Kidney epithelial cell (primary cell): ENCODE measurements around the gene CYP20A1. TPM values are rescaled to one million over a fixed set of nuclear protein-coding genes. Genes with fewer than 3 reads are reported as not detected.
A peak's percentile ranks its signal among the peaks of the same experiment; 100 is the strongest.
"Not testable (repeated sequence)": the region's sequence is repeated elsewhere in the genome, so short reads cannot be mapped to it uniquely, and the experiment has no call there.

Experiments
- DNase-seq: peaks from one replicate; pipeline ENCODE4 v3.0.0-alpha.2; 2010; ENCODE audit warnings: low read depth
- H3K27me3 ChIP-seq: 2 replicates; pipeline ENCODE4 v1.6.0; 2011; ENCODE audit warnings: low read length; ENCODE audit not compliant: control insufficient read depth, insufficient read depth
- H3K36me3 ChIP-seq: 2 replicates; pipeline ENCODE4 v1.5.1; 2011; ENCODE audit warnings: low read length; ENCODE audit not compliant: control insufficient read depth, insufficient read depth
- H3K4me3 ChIP-seq: 2 replicates; pipeline ENCODE4 v1.5.1; 2011; ENCODE audit warnings: low read depth, mild to moderate bottlenecking, control low read depth, low read length
- total RNA-seq: library from RNA; depleted of rRNA; stranded (reverse); fragments of >200 nt; gene quantifications from 2 replicates; pipeline ENCODE4 v1.2.3, GENCODE V29; 2015
- TF ChIP-seq, protein P1 (sequence below): IDR thresholded peaks from 2 replicates; pipeline ENCODE4 v1.5.1; 2011; ENCODE audit warnings: mild to moderate bottlenecking, moderate library complexity, low read length, control low read depth, inconsistent platforms; ENCODE audit not compliant: insufficient read depth, poor library complexity, severe bottlenecking

The CYP20A1 gene, protein sequence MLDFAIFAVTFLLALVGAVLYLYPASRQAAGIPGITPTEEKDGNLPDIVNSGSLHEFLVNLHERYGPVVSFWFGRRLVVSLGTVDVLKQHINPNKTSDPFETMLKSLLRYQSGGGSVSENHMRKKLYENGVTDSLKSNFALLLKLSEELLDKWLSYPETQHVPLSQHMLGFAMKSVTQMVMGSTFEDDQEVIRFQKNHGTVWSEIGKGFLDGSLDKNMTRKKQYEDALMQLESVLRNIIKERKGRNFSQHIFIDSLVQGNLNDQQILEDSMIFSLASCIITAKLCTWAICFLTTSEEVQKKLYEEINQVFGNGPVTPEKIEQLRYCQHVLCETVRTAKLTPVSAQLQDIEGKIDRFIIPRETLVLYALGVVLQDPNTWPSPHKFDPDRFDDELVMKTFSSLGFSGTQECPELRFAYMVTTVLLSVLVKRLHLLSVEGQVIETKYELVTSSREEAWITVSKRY
- total RNA-seq, result 24.9 and 28.2 TPM in 2 replicates

DNA sequence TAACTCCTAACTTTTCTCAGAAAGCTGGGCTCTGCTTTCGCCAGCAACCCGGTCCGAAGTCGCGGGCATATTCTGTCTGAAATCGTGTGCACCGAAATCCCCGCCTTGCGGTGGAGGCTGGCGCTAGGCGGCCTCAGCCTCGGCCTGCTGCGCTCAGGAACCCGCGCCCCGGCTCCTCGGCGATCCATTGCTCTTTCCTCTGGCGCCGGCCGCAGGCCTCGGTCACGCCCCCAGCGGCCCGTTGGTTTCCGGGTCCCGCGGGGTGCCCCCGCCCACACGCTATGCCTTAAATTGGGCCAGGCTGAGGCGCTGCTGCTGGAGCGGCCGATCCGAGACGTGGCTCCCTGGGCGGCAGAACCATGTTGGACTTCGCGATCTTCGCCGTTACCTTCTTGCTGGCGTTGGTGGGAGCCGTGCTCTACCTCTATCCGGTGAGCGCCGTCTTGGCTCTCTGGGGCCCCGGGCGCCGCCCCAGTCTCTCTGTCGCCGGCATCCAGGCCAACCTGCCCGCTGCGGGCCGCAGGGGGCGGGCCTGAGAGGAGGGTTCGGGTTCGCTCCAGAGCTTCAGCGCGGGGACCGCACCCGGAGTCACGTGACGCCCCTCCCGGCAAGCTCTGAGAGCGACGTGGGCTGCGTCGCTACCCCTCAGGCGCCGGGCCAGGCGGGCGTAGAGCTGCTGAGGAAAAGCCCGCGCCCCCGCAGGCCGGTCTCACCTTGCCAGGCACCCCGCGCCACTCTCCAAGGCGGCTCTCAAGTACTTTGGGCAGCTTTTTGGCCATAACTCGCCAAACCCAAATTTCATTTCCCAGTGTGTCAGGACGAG, at the start of gene CYP20A1:
TSS of gene CYP20A1 (plus strand) at position 315 of the 823 bp plus-strand sequence. CDS start at position 360, 45 bp downstream.
- peak within 1 kb of the TSS; percentile 92 for H3K4me3 ChIP-seq
- TF ChIP-seq, protein P1, sequence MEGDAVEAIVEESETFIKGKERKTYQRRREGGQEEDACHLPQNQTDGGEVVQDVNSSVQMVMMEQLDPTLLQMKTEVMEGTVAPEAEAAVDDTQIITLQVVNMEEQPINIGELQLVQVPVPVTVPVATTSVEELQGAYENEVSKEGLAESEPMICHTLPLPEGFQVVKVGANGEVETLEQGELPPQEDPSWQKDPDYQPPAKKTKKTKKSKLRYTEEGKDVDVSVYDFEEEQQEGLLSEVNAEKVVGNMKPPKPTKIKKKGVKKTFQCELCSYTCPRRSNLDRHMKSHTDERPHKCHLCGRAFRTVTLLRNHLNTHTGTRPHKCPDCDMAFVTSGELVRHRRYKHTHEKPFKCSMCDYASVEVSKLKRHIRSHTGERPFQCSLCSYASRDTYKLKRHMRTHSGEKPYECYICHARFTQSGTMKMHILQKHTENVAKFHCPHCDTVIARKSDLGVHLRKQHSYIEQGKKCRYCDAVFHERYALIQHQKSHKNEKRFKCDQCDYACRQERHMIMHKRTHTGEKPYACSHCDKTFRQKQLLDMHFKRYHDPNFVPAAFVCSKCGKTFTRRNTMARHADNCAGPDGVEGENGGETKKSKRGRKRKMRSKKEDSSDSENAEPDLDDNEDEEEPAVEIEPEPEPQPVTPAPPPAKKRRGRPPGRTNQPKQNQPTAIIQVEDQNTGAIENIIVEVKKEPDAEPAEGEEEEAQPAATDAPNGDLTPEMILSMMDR, result peak; percentile 35
- DNase-seq, result peak; percentile 76
- H3K36me3 ChIP-seq, result no peaks in the 10 kb centered on the region
- no peaks in the 10 kb centered on the region for H3K27me3 ChIP-seq

- not testable (repeated sequence) for H3K4me3 ChIP-seq, H3K36me3 ChIP-seq, H3K27me3 ChIP-seq, DNase-seq
Measured at GRCh38 chr2:203190547-203190946, 48.3 kb upstream of the CYP20A1 start.

DNA sequence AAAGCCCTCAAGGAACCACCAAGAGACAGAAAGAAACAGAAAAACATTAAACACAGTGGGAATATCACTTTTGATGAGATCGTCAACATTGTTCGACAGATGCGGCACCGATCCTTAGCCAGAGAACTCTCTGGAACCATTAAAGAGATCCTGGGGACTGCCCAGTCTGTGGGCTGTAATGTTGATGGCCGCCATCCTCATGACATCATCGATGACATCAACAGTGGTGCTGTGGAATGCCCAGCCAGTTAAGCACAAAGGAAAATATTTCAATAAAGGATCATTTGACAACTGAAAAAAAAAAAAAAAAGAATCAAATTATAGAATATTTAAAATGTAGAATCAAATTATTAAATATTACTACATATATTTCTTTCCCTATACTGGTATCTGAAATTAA, 47.8 kb upstream of the CYP20A1 start:
- not testable (repeated sequence) for H3K27me3 ChIP-seq, DNase-seq, H3K36me3 ChIP-seq, H3K4me3 ChIP-seq

DNA sequence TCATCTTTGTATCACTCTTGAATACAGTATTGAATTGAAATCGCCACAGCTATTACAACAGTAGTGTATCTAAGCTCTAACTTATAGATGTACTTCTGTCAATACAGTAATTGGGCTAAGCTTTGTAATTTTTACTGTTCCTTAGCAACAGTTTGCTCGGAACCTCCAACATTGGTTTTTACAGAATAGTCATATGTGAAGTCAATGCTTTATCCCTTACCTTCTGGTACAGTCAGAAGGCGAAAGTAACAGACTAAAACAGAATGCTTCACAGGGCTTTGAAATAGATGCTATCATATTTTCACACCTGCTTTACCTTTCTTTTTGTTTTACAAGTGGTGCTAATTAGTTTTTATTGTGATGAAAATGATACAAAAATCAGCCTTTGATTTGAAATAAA, 46.9 kb upstream of the CYP20A1 start:
- peaks cover 1% of the 10 kb centered on the region for H3K36me3 ChIP-seq
- H3K4me3 ChIP-seq, result no peak overlapping the region
- TF ChIP-seq, protein P1, result no peak

DNA sequence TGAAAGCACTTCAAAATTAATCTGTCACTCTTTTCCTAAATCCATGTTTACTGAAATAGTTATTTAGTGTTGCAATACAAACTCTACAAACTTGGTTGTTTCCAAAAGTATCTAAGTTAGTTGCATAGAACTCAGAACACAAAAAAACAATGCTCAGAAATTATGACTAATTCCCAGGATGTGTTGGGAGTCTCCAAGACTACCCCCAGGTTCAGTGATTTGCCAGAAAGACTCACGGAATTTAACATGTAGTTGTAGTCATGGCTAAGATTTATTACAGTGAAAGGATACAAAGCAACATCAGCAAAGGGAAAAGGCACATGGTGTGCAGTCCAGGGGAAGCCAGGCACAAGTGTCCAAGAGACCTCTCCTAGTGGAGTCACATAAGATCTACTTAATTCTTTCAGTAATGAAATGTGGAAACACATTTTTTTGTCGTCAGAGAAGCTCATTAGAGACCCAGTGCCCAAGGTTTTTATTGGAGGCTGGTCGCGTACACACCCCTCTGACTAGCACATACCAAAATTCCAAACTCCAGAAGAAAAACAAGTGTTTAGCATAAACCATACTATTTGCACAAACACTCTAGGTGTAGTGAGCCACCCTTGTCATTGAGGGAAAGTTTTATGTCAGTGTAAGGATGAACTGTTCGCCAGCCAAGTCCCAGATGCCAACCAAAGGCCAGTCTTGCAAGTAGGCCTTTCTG, 43.3 kb upstream of the CYP20A1 start:
- TF ChIP-seq, protein P1, result no peak
- no peak for DNase-seq

More for the DNA sequence above, 46.9 kb upstream of the CYP20A1 start:
- no peaks in the 10 kb centered on the region for H3K27me3 ChIP-seq
- no peak for DNase-seq

DNA sequence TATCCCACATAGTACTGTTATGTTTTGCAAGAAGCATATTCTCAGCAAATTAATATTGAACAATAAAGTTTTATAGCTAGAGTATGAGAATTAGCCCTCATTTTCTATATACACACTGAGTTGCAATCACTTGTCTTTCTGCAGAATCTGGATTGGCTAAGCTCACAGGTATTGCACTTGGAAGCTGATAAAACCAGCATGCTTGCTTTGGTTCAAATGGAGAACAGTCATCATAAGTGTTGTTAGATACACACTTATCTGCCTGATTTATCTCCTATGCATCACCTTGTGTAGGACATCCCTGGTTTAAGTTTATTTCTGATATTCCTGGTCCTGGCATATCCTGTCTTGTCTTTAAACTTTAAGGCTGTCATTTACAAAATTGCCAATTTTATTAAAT, 38.0 kb upstream of the CYP20A1 start:
- Histone ChIP-seq H3K36me3 (no peaks in the 10 kb centered on the region), H3K27me3 (no peaks in the 10 kb centered on the region), H3K4me3 (no peak overlapping the region)
- DNase-seq, result no peak
- TF ChIP-seq, protein P1, result no peak

More for the DNA sequence above, 43.3 kb upstream of the CYP20A1 start:
- Histone ChIP-seq H3K4me3 (no peak overlapping the region), H3K36me3 (peaks cover 1% of the 10 kb centered on the region), H3K27me3 (no peaks in the 10 kb centered on the region)
